GM23338 (cell line): ENCODE results near the gene CYS1.

ENCODE experiments used
- CREB1 ChIP-seq: fragments of 250-450 bp; sonication (Bioruptor Pico); IDR thresholded peaks from 2 replicates; pipeline ENCODE4 v1.5.0; 2020; ENCODE audit warnings: low read depth, mild to moderate bottlenecking, moderate library complexity
- EZH2 ChIP-seq: fragments of 200-600 bp; sonication (generic); IDR thresholded peaks from one replicate; pipeline ENCODE4 v1.8.0; 2017; ENCODE audit warnings: antibody characterized with exemption, mild to moderate bottlenecking, low read depth; ENCODE audit not compliant: unreplicated experiment
- EZH2phosphoT487 ChIP-seq: fragments of 200-600 bp; sonication (generic); IDR thresholded peaks from one replicate; pipeline ENCODE4 v1.8.1; 2018; ENCODE audit warnings: antibody characterized with exemption; ENCODE audit not compliant: unreplicated experiment
- POLR2AphosphoS5 ChIP-seq: IDR thresholded peaks from 2 replicates; pipeline ENCODE4 v1.6.1; 2016; ENCODE audit warnings: antibody characterized with exemption, low read depth
- TF ChIP-seq, protein P1 (sequence below), 2 experiments: fragments of 200-600 bp in 1 of 2; sonication (generic) in 1 of 2; conservative IDR thresholded peaks; 2 replicates each; pipeline versions ENCODE4 v1.5.1 to v1.6.1; 2016 to 2017; ENCODE audit warnings: antibody characterized with exemption in 2 of 2, low read depth in 2 of 2, mild to moderate bottlenecking in 2 of 2, moderate library complexity in 1 of 2
- TF ChIP-seq, protein P2 (sequence below): IDR thresholded peaks from one replicate; pipeline ENCODE4 v1.6.1; 2018; ENCODE audit warnings: antibody characterized with exemption; ENCODE audit not compliant: unreplicated experiment

DNA sequence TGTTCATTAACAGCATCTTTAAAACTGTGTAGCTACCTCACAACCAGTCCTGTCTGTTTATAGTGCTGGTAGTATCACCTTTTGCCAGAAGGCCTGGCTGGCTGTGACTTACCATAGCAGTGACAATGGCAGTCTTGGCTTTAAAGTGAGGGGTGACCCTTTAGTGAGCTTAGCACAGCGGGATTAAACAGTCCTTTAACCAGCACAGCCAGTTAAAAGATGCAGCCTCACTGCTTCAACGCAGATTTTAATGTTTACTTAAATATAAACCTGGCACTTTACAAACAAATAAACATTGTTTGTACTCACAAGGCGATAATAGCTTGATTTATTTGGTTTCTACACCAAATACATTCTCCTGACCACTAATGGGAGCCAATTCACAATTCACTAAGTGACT is 49.3 kb upstream of the CYS1 start:
- TF ChIP-seq, protein P1, sequence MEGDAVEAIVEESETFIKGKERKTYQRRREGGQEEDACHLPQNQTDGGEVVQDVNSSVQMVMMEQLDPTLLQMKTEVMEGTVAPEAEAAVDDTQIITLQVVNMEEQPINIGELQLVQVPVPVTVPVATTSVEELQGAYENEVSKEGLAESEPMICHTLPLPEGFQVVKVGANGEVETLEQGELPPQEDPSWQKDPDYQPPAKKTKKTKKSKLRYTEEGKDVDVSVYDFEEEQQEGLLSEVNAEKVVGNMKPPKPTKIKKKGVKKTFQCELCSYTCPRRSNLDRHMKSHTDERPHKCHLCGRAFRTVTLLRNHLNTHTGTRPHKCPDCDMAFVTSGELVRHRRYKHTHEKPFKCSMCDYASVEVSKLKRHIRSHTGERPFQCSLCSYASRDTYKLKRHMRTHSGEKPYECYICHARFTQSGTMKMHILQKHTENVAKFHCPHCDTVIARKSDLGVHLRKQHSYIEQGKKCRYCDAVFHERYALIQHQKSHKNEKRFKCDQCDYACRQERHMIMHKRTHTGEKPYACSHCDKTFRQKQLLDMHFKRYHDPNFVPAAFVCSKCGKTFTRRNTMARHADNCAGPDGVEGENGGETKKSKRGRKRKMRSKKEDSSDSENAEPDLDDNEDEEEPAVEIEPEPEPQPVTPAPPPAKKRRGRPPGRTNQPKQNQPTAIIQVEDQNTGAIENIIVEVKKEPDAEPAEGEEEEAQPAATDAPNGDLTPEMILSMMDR (conservative IDR thresholded peaks at IDR 0.05; ENCODE audit: low read depth in 2 of 2): no peak
- TF ChIP-seq EZH2 (no peak), POLR2AphosphoS5 (no peak), CREB1 (CRISPR knock-in tag) (no peak), EZH2phosphoT487 (no peak)
- TF ChIP-seq, protein P2, sequence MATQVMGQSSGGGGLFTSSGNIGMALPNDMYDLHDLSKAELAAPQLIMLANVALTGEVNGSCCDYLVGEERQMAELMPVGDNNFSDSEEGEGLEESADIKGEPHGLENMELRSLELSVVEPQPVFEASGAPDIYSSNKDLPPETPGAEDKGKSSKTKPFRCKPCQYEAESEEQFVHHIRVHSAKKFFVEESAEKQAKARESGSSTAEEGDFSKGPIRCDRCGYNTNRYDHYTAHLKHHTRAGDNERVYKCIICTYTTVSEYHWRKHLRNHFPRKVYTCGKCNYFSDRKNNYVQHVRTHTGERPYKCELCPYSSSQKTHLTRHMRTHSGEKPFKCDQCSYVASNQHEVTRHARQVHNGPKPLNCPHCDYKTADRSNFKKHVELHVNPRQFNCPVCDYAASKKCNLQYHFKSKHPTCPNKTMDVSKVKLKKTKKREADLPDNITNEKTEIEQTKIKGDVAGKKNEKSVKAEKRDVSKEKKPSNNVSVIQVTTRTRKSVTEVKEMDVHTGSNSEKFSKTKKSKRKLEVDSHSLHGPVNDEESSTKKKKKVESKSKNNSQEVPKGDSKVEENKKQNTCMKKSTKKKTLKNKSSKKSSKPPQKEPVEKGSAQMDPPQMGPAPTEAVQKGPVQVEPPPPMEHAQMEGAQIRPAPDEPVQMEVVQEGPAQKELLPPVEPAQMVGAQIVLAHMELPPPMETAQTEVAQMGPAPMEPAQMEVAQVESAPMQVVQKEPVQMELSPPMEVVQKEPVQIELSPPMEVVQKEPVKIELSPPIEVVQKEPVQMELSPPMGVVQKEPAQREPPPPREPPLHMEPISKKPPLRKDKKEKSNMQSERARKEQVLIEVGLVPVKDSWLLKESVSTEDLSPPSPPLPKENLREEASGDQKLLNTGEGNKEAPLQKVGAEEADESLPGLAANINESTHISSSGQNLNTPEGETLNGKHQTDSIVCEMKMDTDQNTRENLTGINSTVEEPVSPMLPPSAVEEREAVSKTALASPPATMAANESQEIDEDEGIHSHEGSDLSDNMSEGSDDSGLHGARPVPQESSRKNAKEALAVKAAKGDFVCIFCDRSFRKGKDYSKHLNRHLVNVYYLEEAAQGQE: no peak
